ENCODE results near the gene CAMTA1.

The CAMTA1 gene

GRCh38 chr1:7399514-7400125, 614.4 kb downstream of the CAMTA1 start:
- H3K79me1 ChIP-seq (ENCODE audit: low read length), result peaks cover 5% of the 10 kb centered on the region

GRCh38 chr1:7400566-7400965, 615.3 kb downstream of the CAMTA1 start:
- H2AFZ ChIP-seq (ENCODE audit: insufficient read depth, low read length, poor library complexity), result no peak overlapping the region
- no peaks in the 10 kb centered on the region for H3K79me2 ChIP-seq (ENCODE audit: control insufficient read depth, insufficient read depth, low read length, poor library complexity)
- H3K4me2 ChIP-seq (ENCODE audit: low read length), result no peak overlapping the region
- no peaks in the 10 kb centered on the region for H3K36me3 ChIP-seq (ENCODE audit: control insufficient read depth in 1 of 2, insufficient read depth in 2 of 2, low read length in 2 of 2)
- peaks cover 8 to 13% of the 10 kb centered on the region in 2 experiments for H3K4me1 ChIP-seq (ENCODE audit: control insufficient read depth in 1 of 2, insufficient read depth in 2 of 2, low read length in 2 of 2)
- H3K27me3 ChIP-seq (ENCODE audit: insufficient read depth, low read length), result no peaks in the 10 kb centered on the region
- no peak overlapping the region for H3K14ac ChIP-seq (ENCODE audit: low read length)
- no peak overlapping the region for H4K8ac ChIP-seq (ENCODE audit: low read depth, low read length)
- H4K12ac ChIP-seq (ENCODE audit: low read depth, low read length), result no peak overlapping the region
- no peak overlapping the region for H2BK120ac ChIP-seq (ENCODE audit: insufficient read depth, low read length, poor library complexity)
- H2BK5ac ChIP-seq (ENCODE audit: low read depth, low read length, poor library complexity), result no peak overlapping the region
- H2AK5ac ChIP-seq (ENCODE audit: low read length), result no peak overlapping the region
- no peak overlapping the region for H3K23ac ChIP-seq (ENCODE audit: low read length)
- peaks cover 5% of the 10 kb centered on the region for H3K79me1 ChIP-seq (ENCODE audit: low read length)
- no peak overlapping the region for H3K18ac ChIP-seq (ENCODE audit: low read length)
- H3K9me3 ChIP-seq (ENCODE audit: insufficient read depth, low read depth, low read length), result no peaks in the 10 kb centered on the region
- DNase-seq, result no peak
- H3K4me3 ChIP-seq (ENCODE audit: low read depth, low read length), result no peak overlapping the region
- no peak overlapping the region for H2BK12ac ChIP-seq (ENCODE audit: low read length)
- H3K9ac ChIP-seq (ENCODE audit: low read length), result no peak overlapping the region
- no peak overlapping the region for H3K27ac ChIP-seq (ENCODE audit: low read depth, low read length)
- no CpG with 5 or more reads among the region's 1 CpG for WGBS (ENCODE audit: extremely low coverage, insufficient coverage, insufficient read length)
- no peak overlapping the region for H4K91ac ChIP-seq (ENCODE audit: low read depth, low read length)
- no peak overlapping the region for H3K4ac ChIP-seq (ENCODE audit: low read depth, low read length)

More at GRCh38 chr1:7399514-7400125, 614.4 kb downstream of the CAMTA1 start:
- no peak overlapping the region for H3K23ac ChIP-seq (ENCODE audit: low read length)
- no peak for DNase-seq
- H2BK5ac ChIP-seq (ENCODE audit: low read depth, low read length, poor library complexity), result no peak overlapping the region
- no peak overlapping the region for H3K27ac ChIP-seq (ENCODE audit: low read depth, low read length)
- no peak overlapping the region for H3K4me2 ChIP-seq (ENCODE audit: low read length)
- no peaks in the 10 kb centered on the region for H3K9me3 ChIP-seq (ENCODE audit: insufficient read depth, low read depth, low read length)
- H3K4me1 ChIP-seq (ENCODE audit: control insufficient read depth in 1 of 2, insufficient read depth in 2 of 2, low read length in 2 of 2), result peaks cover 8 to 10% of the 10 kb centered on the region in 2 experiments
- H3K4me3 ChIP-seq (ENCODE audit: low read depth, low read length), result no peak overlapping the region
- no peak overlapping the region for H3K14ac ChIP-seq (ENCODE audit: low read length)
- H4K91ac ChIP-seq (ENCODE audit: low read depth, low read length), result no peak overlapping the region
- no peak overlapping the region for H3K9ac ChIP-seq (ENCODE audit: low read length)
- no peak overlapping the region for H2BK12ac ChIP-seq (ENCODE audit: low read length)
- no peak overlapping the region for H4K8ac ChIP-seq (ENCODE audit: low read depth, low read length)
- H3K27me3 ChIP-seq (ENCODE audit: insufficient read depth, low read length), result no peaks in the 10 kb centered on the region
- H4K12ac ChIP-seq (ENCODE audit: low read depth, low read length), result no peak overlapping the region
- no peak overlapping the region for H2AK5ac ChIP-seq (ENCODE audit: low read length)
- H2BK120ac ChIP-seq (ENCODE audit: insufficient read depth, low read length, poor library complexity), result no peak overlapping the region
- H3K4ac ChIP-seq (ENCODE audit: low read depth, low read length), result no peak overlapping the region
- no CpG with 5 or more reads among the region's 1 CpG for WGBS (ENCODE audit: extremely low coverage, insufficient coverage, insufficient read length)
- no peaks in the 10 kb centered on the region for H3K79me2 ChIP-seq (ENCODE audit: control insufficient read depth, insufficient read depth, low read length, poor library complexity)
- H3K18ac ChIP-seq (ENCODE audit: low read length), result no peak overlapping the region
- H2AFZ ChIP-seq (ENCODE audit: insufficient read depth, low read length, poor library complexity), result no peak overlapping the region
- no peaks in the 10 kb centered on the region for H3K36me3 ChIP-seq (ENCODE audit: control insufficient read depth in 1 of 2, insufficient read depth in 2 of 2, low read length in 2 of 2)

- Histone ChIP-seq H3K4me2 (ENCODE audit: low read length) (peak overlapping the region; percentile 42), H2AFZ (ENCODE audit: insufficient read depth, low read length, poor library complexity) (no peak overlapping the region), H2AK5ac (ENCODE audit: low read length) (peak overlapping the region; percentile 28), H4K91ac (ENCODE audit: low read depth, low read length) (peak overlapping the region; percentile 56), H3K9ac (ENCODE audit: low read length) (no peak overlapping the region), H3K14ac (ENCODE audit: low read length) (peak overlapping the region; percentile 46), H2BK120ac (ENCODE audit: insufficient read depth, low read length, poor library complexity) (peak overlapping the region; percentile 71), H3K4ac (ENCODE audit: low read depth, low read length) (no peak overlapping the region), H2BK5ac (ENCODE audit: low read depth, low read length, poor library complexity) (peak overlapping the region; percentile 27), H3K4me1 (ENCODE audit: control insufficient read depth in 1 of 2, insufficient read depth in 2 of 2, low read length in 2 of 2) (peaks cover 8 to 13% of the 10 kb centered on the region in 2 experiments), H3K79me2 (ENCODE audit: control insufficient read depth, insufficient read depth, low read length, poor library complexity) (no peaks in the 10 kb centered on the region), H3K9me3 (ENCODE audit: insufficient read depth, low read depth, low read length) (no peaks in the 10 kb centered on the region), H3K27ac (ENCODE audit: low read depth, low read length) (peak overlapping the region; percentile 45), H2BK12ac (ENCODE audit: low read length) (peak overlapping the region; percentile 60), H4K8ac (ENCODE audit: low read depth, low read length) (peak overlapping the region; percentile 26), H3K36me3 (ENCODE audit: control insufficient read depth in 1 of 2, insufficient read depth in 2 of 2, low read length in 2 of 2) (no peaks in the 10 kb centered on the region), H4K12ac (ENCODE audit: low read depth, low read length) (no peak overlapping the region), H3K23ac (ENCODE audit: low read length) (no peak overlapping the region), H3K79me1 (ENCODE audit: low read length) (peaks cover 5% of the 10 kb centered on the region), H3K4me3 (ENCODE audit: low read depth, low read length) (no peak overlapping the region), H3K27me3 (ENCODE audit: insufficient read depth, low read length) (no peaks in the 10 kb centered on the region), H3K18ac (ENCODE audit: low read length) (peak overlapping the region; percentile 73)
- WGBS (ENCODE audit: extremely low coverage, insufficient coverage, insufficient read length), result no CpG with 5 or more reads among the region's 4 CpGs
- peak; percentile 92 to 97 for DNase-seq
These were observed 616.7 kb downstream of the CAMTA1 start for GRCh38 chr1:7401814-7402547.

GRCh38 chr1:7402548-7402850, 617.2 kb downstream of the CAMTA1 start:
- H3K79me2 ChIP-seq (ENCODE audit: control insufficient read depth, insufficient read depth, low read length, poor library complexity), result no peaks in the 10 kb centered on the region

More at GRCh38 chr1:7402548-7402850, 617.2 kb downstream of the CAMTA1 start:
- H2AFZ ChIP-seq (ENCODE audit: insufficient read depth, low read length, poor library complexity), result no peak overlapping the region
- no peaks in the 10 kb centered on the region for H3K27me3 ChIP-seq (ENCODE audit: insufficient read depth, low read length)
- no peak for DNase-seq
- H2BK5ac ChIP-seq (ENCODE audit: low read depth, low read length, poor library complexity), result peak overlapping the region; percentile 27
- no peak overlapping the region for H3K9ac ChIP-seq (ENCODE audit: low read length)
- H3K4ac ChIP-seq (ENCODE audit: low read depth, low read length), result no peak overlapping the region
- H4K91ac ChIP-seq (ENCODE audit: low read depth, low read length), result peak overlapping the region; percentile 56
- H2AK5ac ChIP-seq (ENCODE audit: low read length), result peak overlapping the region; percentile 28
- no peak overlapping the region for H3K4me3 ChIP-seq (ENCODE audit: low read depth, low read length)
- H4K12ac ChIP-seq (ENCODE audit: low read depth, low read length), result no peak overlapping the region
- peaks cover 8 to 13% of the 10 kb centered on the region in 2 experiments for H3K4me1 ChIP-seq (ENCODE audit: control insufficient read depth in 1 of 2, insufficient read depth in 2 of 2, low read length in 2 of 2)
- no CpG with 5 or more reads among the region's 2 CpGs for WGBS (ENCODE audit: extremely low coverage, insufficient coverage, insufficient read length)
- H3K9me3 ChIP-seq (ENCODE audit: insufficient read depth, low read depth, low read length), result no peaks in the 10 kb centered on the region
- H3K14ac ChIP-seq (ENCODE audit: low read length), result peak overlapping the region; percentile 46
- H3K36me3 ChIP-seq (ENCODE audit: control insufficient read depth in 1 of 2, insufficient read depth in 2 of 2, low read length in 2 of 2), result no peaks in the 10 kb centered on the region
- peak overlapping the region; percentile 42 for H3K4me2 ChIP-seq (ENCODE audit: low read length)
- peak overlapping the region; percentile 45 for H3K27ac ChIP-seq (ENCODE audit: low read depth, low read length)
- H2BK120ac ChIP-seq (ENCODE audit: insufficient read depth, low read length, poor library complexity), result peak overlapping the region; percentile 71
- no peak overlapping the region for H3K23ac ChIP-seq (ENCODE audit: low read length)
- H2BK12ac ChIP-seq (ENCODE audit: low read length), result peak overlapping the region; percentile 60
- peaks cover 5% of the 10 kb centered on the region for H3K79me1 ChIP-seq (ENCODE audit: low read length)
- peak overlapping the region; percentile 73 for H3K18ac ChIP-seq (ENCODE audit: low read length)
- H4K8ac ChIP-seq (ENCODE audit: low read depth, low read length), result peak overlapping the region; percentile 26
